HEK293T (cell line): ENCODE results near the gene GATAD2A.

ENCODE experiments used
- ELF4 ChIP-seq: fragments of 450-650 bp; IDR thresholded peaks from 2 replicates; pipeline ENCODE4 v1.6.1; 2017; ENCODE audit warnings: antibody characterized with exemption
- FOXK2 ChIP-seq: fragments of 450-650 bp; IDR thresholded peaks from 2 replicates; pipeline ENCODE4 v1.6.1; 2016; ENCODE audit warnings: mild to moderate bottlenecking
- L3MBTL2 ChIP-seq: fragments of 450-650 bp; conservative IDR thresholded peaks from 2 replicates; pipeline ENCODE4 v1.6.1; 2016; ENCODE audit warnings: mild to moderate bottlenecking
- SP1 ChIP-seq: fragments of 450-650 bp; IDR thresholded peaks from 2 replicates; pipeline ENCODE4 v1.6.1; 2017
- TF ChIP-seq, protein P1 (sequence below): fragments of 450-650 bp; IDR thresholded peaks from 2 replicates; pipeline ENCODE4 v1.6.1; 2016

DNA sequence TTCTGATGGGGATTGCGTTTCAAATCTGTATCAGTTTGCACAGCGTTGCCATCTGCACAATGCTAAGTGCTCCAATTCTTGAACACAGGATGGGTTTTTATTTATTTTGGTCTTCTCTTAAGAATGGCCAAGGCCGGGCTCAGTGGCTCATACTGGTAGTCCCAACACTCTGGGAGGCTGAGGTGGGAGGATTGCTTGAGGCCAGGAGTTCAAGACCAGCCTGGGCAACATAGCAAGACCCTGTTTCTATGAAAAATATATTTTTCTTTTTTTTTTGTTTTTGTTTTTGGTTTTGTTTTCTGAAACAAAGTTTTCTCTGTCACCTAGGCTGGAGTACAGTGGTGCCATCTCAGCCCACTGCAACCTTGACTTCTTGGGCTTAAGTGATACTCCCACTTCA, 117.7 kb downstream of the GATAD2A start:
- no peak for TF ChIP-seq FOXK2
- TF ChIP-seq, protein P1, sequence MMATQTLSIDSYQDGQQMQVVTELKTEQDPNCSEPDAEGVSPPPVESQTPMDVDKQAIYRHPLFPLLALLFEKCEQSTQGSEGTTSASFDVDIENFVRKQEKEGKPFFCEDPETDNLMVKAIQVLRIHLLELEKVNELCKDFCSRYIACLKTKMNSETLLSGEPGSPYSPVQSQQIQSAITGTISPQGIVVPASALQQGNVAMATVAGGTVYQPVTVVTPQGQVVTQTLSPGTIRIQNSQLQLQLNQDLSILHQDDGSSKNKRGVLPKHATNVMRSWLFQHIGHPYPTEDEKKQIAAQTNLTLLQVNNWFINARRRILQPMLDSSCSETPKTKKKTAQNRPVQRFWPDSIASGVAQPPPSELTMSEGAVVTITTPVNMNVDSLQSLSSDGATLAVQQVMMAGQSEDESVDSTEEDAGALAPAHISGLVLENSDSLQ, result no peak
- no peak for TF ChIP-seq L3MBTL2
- no peak for TF ChIP-seq ELF4
- TF ChIP-seq SP1, result no peak
